Renal cortex interstitium (tissue), 11 donors: ENCODE data around the gene GFRA4. TPM values are rescaled to one million over a fixed set of nuclear protein-coding genes. Genes with fewer than 3 reads are reported as not detected.

Experiments used
- DNase-seq, 11 donors: peaks; one replicate each; pipeline ENCODE4 v3.0.0-alpha.2; 2013; ENCODE audit warnings: low read depth in 9 of 11, low spot score in 4 of 11; ENCODE audit errors: extremely low read depth in 1 of 11
- polyA plus RNA-seq, 3 donors: library from polyadenylated mRNA; unstranded; fragments of 120-200 nt; gene quantifications; one replicate each; pipeline ENCODE4 v1.2.1, GENCODE V29; 2013; ENCODE audit not compliant: insufficient read length in 3 of 3

GFRA4 gene
- polyA plus RNA-seq, 3 donors: 0.11 to 0.30 (median 0.14) TPM

GRCh38 chr20:3660262-3661059 lies 2.7 kb downstream of the GFRA4 start:
- no peak for DNase-seq

DNA sequence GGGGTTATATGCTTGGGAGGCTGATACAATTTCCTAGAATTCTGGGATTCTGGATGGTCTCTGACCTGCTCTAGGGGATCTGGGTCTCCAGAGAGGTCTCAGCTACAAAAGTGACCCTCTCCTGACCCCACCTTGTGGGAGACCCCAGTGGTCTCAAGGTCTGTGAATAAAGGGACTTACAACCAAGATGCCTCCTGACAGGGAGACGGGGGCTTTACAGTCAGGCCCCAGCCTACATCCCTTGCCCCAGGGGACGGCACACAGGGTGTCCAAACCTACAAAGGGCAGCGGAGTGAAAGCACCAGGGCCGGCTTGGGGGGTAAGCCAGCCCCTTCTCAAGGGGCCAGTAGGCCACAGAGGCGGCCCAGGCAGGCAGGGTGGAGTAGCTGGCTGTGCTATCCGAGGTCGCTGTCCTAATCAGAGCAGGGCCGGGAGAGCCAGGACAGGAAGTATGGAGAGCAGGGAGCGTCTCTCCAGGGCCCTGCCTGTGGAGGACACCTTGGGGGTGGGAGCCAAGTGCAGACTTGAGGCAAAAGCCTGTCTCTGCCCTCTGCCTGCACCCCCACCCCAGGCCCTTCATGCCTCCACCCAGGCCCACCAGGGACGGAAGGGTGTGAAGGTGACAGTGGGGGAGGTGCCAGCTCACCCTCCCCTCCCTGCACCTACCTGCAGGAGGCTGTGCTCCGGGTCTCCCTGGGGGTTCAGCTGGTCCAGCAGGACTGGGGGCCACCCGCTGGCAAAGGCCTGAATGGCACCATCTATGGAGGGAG lies 3.5 kb downstream of the GFRA4 start:
- DNase-seq: no peak

- no peak for DNase-seq
Measured at GRCh38 chr20:3658716-3659491, 4.3 kb downstream of the GFRA4 start.

GRCh38 chr20:3658019-3658715 lies 5.0 kb downstream of the GFRA4 start:
- DNase-seq: no peak

GRCh38 chr20:3655131-3655405 lies 8.1 kb downstream of the GFRA4 start:
- DNase-seq: no peak

- peak in 2 of 11 donors; percentile 46 to 48 for DNase-seq
Measured at GRCh38 chr20:3654326-3655130, 8.7 kb downstream of the GFRA4 start.

GRCh38 chr20:3653921-3654320 lies 9.3 kb downstream of the GFRA4 start:
- no peak for DNase-seq

DNA sequence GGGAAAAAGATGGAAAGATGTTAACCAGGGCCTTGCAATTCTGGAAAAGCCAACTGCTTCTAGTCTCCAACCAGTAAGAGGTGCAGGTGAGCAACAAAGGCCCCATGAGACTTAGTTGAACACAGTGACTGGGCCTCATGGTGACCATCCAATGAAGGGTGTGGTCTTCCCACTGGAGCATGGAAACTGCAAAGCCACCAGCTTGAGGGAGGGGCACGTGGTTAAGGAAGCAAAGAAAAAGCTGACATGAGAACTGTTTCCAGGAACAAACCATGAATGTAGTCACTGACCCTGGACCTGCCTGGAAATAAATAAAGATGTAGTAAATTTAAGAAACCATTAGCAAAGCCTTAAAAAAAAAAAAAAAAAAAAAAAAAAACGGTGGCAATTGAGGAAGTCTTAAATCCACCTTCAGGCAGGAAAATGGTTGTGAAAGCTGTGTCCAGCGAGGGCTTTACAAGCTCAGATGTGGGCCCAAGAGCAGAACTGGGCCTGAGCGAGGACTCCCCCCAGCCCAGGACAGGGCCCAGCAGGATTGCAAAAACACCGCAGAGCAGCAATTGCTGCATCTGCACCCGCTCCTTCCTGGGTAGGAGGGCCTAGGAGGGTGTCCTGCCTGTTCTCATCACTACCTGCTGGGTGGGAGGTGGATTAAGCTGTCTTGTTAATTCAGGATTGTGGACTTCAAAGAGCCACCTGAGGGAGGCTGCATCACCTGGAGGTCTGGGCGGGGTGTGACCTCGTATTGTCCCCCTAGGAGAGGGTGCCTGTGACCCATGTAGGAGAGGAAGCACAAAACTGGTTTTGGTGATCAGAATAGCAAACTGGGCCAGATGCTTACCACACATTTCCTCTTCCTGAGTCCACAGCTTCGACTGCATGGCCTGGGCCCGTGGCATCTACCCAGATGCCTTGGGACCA lies 10.3 kb downstream of the GFRA4 start:
- DNase-seq: no peak

DNA sequence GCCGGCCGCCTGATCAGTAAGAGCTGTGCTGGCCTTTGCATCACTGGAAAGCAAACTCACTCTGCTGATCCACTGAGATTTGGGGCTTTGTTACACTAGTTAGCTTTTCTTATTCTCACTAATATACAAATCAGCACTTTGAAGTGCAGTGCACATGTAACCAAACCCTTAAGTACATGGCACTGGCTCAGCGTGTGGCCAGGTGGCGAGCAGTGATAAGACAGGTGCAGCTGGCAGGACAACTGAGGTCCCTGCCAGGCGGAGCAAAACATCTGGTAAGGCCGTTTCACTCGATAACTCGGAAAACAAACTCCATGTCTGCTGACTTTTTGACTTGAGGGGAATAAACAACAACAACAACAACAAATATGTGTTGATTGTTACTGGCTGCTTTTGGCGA lies 11.0 kb downstream of the GFRA4 start:
- DNase-seq: no peak

DNA sequence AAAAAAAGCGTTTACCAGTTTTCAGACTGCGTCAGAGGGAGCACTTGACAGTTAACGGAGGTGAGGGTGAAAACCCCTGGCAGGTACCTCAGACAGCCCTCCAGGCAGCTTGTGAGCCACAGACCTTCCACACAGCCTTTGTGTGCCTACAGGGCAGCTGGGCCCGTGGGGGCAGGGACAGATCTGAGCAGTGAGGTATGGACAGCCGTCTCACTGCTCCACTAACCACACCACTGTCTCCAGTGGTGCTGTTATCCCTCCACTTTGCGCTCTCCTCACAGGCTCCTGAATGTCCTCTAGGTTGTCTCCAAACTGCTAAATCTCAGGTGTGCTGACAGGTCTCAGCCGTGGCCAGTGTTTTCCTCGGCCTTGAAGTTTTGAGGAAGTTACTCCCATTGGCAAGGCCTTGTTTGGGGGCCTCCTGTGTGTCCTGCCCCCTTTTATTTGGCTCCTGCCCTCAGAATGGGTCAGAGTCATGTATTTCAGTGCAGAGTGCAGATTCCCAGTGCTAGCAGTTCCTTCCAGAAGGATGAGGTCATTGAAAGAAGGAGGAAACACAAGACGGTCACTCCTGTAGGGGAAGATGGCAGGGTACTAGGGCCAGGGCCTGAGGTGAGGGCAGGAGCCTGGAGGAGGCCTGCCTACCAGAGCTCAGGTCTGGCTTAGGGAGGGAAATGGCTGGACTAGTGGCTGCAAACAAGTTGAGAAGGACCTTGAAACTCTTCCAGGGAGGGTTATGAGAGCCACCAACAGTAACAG lies 11.8 kb downstream of the GFRA4 start:
- no peak for DNase-seq

DNA sequence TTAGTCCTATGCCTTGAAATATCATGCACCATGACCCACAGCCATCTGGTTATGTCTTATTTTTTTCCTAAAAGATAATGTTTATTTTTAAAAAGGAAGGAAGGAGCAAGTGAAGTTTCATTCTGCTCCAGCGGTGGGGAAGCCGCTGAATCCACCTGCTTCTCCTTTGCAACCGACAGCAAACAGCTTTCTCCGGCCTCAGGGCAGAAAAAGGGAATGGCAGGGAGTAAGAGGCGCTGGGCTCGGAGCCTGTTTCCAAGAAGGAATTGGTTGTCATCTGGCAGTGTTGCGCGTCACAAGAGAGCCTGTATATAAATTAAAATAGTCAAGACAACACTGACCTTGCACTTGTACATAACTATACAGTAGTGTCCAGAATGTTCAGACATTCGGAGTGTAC lies 14.2 kb downstream of the GFRA4 start:
- no peak for DNase-seq

DNA sequence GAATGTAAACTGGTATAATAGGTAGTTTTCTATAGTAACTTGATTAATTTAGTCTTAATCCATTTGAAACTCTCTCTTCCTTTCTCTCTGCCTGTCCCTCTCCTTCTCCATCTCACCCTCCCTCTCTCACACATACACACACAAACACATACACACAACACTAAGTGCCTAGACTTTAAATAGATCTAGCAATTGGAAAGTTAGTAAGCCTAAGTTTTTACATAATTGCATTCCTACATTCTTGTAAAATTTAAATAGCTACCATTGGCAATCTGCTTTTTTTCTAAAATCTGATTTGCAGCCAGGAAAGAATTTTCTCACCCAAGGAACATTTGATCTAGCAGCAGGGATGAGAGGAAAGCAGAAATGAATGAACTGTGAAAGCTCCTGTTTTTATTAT lies 15.7 kb downstream of the GFRA4 start:
- DNase-seq: no peak

GRCh38 chr20:3646651-3647050 lies 16.5 kb downstream of the GFRA4 start:
- DNase-seq: no peak

- DNase-seq: no peak
Measured at GRCh38 chr20:3646067-3646440, 17.1 kb downstream of the GFRA4 start.

- no peak for DNase-seq
Measured at GRCh38 chr20:3645309-3646066, 17.7 kb downstream of the GFRA4 start.

GRCh38 chr20:3640259-3640658 lies 22.9 kb downstream of the GFRA4 start:
- no peak for DNase-seq
